ENCODE data around the gene NFILZ.
A peak's percentile ranks its signal among the peaks of the same experiment; 100 is the strongest.

The NFILZ gene

DNA sequence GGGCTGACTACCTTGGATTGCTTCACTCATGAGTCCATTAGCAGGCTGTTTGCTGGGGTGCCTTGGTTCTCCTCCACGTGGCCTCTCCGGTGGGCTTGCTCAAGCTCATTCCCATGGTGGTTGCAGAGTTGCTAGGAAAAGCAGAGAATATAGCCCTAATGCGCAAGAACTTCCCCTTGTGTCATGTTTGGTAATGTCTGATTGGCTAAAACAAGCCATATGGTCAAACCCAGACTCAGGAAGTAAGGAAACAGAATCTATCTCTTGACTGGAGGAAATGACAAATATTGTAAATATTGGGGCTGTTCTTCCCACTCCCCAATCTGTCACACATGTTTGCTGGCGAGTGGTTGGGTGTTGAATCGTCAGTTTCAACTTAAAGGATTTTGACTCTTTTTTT is 12.1 kb downstream of the NFILZ start:
- DNase-seq, result no peak

- no peak for DNase-seq
Measured at GRCh38 chr19:8643860-8644653, 13.6 kb downstream of the NFILZ start.

GRCh38 chr19:8648240-8648639 is 17.8 kb downstream of the NFILZ start:
- DNase-seq, result no peak

DNA sequence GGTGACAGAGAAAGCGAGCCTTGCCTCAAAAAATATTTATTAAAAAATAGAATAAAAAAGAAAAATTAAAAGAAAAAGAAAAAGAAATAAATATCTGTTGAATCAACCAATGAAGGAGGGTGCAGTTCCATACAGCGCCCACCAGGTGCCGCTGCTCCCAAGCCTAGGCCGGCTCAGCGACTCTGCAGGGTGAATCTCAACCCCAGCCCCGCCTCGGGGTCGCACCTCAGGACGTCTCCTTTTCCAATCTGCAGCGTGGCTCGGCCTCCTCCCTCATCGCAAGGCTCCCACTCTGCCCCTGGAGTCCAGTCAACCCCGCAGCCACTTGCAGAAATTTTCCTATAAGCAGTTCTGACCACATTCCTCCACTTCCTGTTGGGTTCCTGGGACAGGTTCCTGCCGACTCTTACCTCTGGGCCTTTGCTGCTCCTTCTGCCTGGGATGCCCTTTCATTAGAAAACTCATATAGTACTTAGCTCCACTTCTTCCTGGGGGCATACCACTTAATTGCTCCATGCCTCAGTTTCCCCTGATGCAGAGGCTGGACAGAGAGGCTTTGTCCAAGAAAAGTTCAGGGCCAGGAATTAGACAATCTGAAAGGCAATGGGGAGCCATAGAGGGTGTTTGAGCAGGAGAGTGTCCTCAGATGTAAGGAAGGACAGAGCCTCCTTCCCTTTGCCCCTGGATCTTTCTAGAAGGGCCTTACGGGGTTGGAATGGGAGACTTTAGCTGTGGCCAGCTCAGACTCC is 24.3 kb downstream of the NFILZ start:
- peak; percentile 6 to 39 for DNase-seq

DNA sequence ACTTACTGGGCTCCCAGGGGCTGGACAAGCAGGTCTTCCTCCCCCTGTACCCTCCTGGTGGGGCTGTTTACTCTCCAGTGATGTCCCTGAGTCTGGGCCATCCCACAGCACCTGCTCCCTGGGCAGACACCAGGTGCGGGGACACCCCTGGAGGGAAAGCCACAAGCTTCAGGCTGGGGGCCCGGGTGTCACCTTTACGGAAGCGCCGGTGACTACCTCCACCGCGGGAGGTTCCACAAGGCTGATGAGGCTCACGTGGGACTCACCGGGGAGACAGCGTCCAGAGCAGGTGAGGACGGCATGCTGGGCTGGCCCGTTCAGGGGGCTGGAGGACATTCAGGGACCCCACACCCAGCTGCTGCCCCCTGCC is 24.9 kb downstream of the NFILZ start:
- DNase-seq, result no peak

DNA sequence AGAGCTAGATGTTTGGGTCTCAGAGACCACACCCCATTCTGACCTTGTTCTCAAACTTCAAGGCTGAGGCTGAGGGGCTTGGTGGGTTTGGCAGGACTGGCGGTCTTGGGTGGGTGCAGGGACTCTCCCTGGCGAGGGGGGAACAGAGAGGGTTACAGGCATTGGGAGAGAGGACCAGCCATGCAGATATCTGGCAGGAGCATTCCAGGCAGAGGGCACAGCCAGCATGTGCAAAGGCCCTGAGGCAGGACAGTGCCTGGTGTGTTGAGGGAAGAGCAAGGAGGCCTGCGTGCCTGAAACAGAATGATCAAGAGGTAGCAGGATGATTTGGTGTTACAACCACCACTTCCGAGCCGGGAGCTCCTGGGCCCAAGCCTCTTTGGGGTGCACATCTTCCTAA is 27.4 kb downstream of the NFILZ start:
- no peak for DNase-seq

GRCh38 chr19:8659905-8660304 is 29.5 kb downstream of the NFILZ start:
- no peak for DNase-seq

DNA sequence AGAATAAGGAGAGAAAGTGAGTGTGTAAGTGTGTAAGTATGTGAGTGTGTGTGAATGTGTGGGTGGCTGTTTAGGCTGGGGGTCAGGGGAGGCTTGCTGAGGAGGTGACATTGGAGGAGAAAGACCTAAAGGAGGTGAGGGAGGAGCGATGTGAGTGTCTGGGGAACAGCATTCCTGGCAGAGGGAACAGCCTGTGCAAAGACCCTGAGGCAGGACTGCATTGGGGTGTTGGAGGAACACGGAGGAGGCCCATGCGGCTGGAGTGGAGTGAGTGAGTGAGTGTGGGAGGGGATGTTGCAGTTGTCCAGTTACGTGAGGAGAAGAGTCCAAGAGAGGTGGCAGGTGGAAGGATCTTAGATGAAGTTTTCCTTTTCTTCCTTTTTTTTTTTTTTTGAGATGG is 31.8 kb downstream of the NFILZ start:
- no peak for DNase-seq

DNA sequence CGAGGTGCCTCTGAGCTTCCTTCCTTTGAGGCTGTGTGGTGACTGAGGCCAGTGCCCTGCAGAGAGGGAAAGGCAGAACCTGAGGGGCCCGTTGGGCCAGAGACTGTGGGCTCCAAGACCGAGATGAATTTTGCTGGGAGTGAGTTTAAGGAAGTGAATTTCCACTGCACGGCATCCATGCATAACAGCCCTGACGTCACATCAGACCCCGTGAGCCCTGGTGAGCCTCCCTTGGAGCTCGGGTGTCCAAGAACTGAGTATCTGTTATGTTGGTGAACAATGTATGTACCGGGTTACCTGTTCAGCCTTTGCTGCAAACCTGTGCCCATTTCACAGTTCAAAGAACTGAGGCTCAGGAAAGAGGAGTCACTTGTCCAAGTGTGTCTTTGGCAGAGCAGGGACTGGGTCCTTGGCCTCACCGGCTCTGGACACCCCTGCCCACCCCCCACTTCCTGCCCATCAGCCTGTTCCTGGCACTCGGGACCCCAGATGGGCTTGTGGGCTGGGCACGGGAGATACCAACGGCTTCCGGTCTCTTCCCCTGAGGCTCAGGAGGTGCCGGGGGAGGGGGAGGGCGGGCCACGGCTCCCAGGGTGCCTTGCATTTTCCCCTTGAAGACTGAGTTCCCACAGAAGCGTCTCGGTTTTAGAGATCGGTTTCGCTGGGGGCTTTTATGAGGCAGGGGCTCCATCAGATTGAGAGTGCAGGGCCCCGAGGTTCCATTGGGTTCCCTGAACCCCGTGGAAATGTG is 33.7 kb downstream of the NFILZ start:
- DNase-seq, result peak in 1 of 2 donors; percentile 23

DNA sequence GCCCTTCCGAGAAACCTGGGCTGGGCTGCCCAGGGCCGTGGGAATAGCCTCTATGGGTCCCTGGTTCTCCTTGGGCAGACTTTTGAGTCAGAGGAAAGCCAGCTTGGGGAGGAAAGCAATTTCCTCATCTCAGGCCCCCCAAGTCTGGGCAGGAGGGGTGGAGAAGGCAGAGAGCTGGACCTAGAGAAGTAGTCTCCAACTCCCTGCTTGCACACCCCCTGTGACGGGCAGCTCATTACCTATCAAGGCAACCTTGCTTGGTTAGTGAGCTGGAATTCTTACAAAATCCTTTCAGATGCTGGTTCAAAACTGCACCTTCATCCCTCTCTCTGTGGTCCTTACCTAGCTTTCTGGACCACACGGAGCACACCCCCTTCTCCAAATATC is 34.2 kb downstream of the NFILZ start:
- DNase-seq, result no peak

GRCh38 chr19:8665468-8666213 is 35.2 kb downstream of the NFILZ start:
- DNase-seq, result no peak

DNA sequence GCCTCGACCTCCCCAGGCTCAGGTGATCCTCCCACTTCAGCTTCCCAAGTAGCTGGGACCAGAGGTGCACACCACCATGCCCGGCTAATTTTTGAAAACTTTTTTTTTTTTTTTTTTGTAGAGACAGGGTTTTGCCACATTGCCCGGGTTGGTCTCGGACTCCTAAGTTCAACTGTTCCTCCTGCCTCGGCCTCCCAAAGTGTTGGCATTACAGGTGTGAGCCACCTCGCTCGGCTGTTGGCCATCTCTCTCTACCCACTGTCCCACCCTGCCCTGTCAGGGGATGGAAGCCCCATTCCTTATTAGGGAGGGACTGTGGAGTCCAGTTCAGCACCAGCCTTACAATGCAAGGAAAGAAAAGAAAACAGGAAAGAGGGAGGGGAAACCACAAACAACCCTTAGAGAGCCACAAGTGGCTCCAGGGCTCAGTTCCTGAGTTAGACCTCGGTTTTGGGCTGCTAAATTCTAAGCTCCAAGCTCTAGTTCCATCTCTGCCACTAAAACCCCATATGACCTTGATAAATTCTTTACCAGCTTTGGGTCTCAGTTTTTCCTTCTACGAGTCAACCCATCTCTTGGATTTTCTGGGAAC is 36.5 kb downstream of the NFILZ start:
- no peak for DNase-seq

GRCh38 chr19:8673276-8673891 is 43.0 kb downstream of the NFILZ start:
- DNase-seq, result no peak

DNA sequence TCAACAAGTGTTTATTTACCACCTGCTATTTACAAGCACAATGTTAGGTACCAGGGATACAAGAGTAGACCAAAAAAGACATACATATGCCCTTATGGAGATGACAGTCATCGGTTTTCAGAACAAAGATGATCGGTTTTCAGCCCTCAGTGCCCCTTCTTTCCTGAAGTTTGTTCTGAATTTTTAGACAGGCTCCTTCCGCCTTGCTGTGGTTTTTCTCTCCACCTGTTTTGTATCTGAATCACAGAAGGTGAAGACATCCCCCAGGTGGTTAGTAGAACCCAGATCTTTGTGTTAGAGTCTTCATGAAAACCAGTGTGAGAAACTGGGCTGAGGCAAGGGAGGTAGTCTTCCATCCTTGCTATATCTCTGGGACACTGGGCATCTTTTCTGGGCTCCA is 44.6 kb downstream of the NFILZ start:
- DNase-seq, result no peak

DNA sequence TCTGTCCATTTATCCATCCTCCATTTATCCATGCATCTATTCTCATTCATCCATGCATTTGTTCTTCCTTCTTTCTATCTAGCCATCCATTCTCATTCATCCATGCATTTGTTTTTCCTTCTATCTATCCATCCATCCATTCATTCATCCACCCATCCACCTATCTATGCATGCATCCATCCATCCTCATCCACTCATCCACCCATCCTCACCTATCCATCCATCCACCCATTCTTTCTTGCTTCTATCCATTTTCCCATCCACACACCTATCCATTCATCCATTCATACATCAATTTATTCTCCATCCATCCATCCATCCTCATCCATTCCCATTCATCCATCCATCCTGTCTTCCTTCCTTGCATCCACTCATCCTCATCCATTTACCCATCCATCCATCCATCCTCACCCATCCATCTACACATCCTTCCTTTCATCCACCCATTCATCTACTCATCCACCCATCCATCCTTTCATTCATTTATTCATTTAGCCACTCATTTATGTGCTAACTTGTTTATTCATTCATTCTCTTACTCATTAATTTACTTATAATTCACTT is 47.9 kb downstream of the NFILZ start:
- no peak for DNase-seq
